ENCODE measurements around the gene SLC39A3.

- TF ChIP-seq ZNF274 (IDR thresholded peaks at IDR 0.05; ENCODE audit: low read depth, low read length) (no peak), SUZ12 (IDR thresholded peaks at IDR 0.05; ENCODE audit: extremely low read depth, insufficient read depth, insufficient read length) (no peak)
These were observed 4.4 kb downstream of the SLC39A3 start for GRCh38 chr19:2735374-2735773.

Data from NT2/D1 (cell line).